Astrocyte of the spinal cord (primary cell): ENCODE measurements around the gene SEPTIN10.
"Not testable (repeated sequence)": the region's sequence is repeated elsewhere in the genome, so short reads cannot be mapped to it uniquely, and the experiment has no call there.

Source experiments
- DNase-seq: peaks from one replicate; pipeline ENCODE4 v3.0.0; 2011; ENCODE audit warnings: low read depth, low spot score
- H3K4me3 ChIP-seq: 2 replicates; pipeline ENCODE4 v1.5.1; 2011; ENCODE audit warnings: low read depth, mild to moderate bottlenecking, low read length, moderate library complexity
- in situ Hi-C: cut with HindIII; loops from 2 replicates; pipeline ENCODE4 v1.10.0; 2017; ENCODE audit warnings: low sequenced_read_pairs
- TF ChIP-seq, protein P1 (sequence below): IDR thresholded peaks from 2 replicates; pipeline ENCODE4 v1.5.1; 2012; ENCODE audit warnings: low read depth, mild to moderate bottlenecking, low read length, inconsistent platforms

Gene SEPTIN10

DNA sequence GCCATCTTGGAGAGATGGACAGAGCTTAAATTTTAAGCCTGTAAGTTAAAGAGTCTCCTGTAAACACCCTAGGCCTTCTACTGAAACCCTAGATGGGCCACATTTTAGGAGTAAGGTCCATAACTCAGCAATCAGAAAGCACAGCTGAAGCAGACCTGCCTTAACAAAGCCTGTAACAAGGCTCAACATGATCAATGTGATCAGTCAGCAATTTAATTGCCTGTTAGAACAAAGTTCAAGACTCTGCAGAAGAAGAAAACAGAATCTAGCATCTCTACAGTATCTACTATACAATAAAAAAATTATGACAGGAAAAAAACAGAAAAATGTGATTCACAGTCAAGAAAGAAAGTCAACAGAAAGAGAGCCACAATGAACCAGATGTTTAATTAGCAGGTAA, 27.1 kb downstream of the SEPTIN10 start:
- H3K4me3 ChIP-seq, result no peak overlapping the region
- DNase-seq, result no peak
- in situ Hi-C loops, result no loop called here
- TF ChIP-seq, protein P1, sequence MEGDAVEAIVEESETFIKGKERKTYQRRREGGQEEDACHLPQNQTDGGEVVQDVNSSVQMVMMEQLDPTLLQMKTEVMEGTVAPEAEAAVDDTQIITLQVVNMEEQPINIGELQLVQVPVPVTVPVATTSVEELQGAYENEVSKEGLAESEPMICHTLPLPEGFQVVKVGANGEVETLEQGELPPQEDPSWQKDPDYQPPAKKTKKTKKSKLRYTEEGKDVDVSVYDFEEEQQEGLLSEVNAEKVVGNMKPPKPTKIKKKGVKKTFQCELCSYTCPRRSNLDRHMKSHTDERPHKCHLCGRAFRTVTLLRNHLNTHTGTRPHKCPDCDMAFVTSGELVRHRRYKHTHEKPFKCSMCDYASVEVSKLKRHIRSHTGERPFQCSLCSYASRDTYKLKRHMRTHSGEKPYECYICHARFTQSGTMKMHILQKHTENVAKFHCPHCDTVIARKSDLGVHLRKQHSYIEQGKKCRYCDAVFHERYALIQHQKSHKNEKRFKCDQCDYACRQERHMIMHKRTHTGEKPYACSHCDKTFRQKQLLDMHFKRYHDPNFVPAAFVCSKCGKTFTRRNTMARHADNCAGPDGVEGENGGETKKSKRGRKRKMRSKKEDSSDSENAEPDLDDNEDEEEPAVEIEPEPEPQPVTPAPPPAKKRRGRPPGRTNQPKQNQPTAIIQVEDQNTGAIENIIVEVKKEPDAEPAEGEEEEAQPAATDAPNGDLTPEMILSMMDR, result no peak

DNA sequence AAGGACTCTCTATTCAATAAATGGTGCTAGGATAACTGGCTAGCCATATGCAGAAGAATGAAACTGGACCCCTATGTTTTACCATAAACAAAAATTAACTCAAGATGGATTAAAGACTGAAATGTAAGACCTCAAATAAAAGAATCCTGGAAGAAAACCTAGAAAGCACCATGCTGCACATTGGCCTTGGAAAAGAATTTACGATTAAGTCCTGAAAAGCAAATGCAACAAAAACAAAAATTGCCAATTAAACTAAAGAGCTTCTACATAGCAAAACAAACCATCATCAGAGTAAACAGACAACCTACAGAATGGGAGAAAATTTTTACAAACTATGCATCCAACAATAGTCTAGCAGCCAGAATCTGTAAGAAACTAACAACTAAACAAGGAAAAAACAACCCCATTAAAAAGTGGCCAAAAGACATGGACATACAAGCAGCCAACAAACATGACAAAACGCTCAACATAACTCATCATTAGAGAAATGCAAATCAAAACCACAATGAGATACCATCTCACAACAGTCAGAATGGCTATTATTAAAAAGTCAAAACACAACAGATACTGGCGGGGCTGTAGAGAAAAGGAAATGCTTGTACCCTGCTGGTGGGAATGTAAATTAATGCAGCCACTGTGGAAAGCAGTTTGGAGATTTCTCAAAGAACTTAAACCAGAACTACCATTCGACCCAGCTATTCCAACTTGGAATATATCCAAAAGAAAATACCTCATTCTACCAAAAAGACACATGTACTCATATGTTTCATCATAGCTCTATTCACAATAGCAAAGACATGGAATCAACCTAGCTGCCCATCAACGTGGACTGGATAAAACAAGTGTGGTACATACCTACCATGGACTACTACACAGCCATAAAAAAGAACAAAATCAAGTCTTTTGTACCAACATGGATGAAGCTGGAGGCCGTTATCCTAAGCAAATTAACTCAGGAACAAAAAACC, 30.6 kb downstream of the SEPTIN10 start:
- in situ Hi-C loops, result no loop called here
- no peak for DNase-seq
- TF ChIP-seq, protein P1, result no peak
- no peak overlapping the region for H3K4me3 ChIP-seq

DNA sequence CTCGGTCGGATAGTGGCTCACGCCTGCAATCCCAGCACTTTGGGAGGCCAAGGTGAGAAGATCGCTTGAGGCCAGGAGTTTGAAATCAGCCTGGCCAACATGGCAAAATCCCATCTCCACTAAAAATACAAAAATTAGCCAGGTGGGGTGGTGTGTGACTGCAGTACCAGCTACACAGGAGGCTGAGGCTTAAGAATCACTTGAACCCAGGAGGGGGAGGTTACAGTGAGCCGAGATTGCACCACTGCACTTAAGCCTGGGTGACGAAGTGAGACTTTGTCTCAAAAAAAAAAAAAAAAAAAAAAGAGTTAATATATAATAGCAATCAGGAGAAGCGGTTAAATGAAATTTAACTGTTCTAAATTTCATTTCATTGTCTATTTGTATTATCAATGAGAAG, 36.1 kb downstream of the SEPTIN10 start:
- in situ Hi-C loops, H3K4me3 ChIP-seq, DNase-seq: not testable (repeated sequence)

DNA sequence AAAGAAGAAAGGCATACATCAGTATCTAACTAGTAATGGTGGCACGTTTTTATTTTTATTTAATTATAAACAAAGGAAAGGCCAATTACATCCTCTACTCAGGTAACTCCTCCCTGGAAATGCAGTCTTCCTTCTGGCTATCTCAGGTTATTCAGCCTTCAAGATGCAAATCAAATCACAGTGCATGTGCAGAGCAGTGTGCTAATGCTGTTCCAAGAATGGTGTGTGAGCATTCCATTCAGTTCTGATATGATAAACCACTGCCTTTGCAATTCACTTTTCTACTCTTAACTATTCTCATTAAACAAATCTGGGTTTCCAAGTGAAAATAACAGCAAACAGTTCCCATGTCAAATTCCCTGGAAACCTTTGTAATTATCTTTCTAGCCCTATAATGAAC, 38.4 kb downstream of the SEPTIN10 start:
- TF ChIP-seq, protein P1, result no peak
- in situ Hi-C loops, result no loop called here
- DNase-seq, result no peak
- no peak overlapping the region for H3K4me3 ChIP-seq

DNA sequence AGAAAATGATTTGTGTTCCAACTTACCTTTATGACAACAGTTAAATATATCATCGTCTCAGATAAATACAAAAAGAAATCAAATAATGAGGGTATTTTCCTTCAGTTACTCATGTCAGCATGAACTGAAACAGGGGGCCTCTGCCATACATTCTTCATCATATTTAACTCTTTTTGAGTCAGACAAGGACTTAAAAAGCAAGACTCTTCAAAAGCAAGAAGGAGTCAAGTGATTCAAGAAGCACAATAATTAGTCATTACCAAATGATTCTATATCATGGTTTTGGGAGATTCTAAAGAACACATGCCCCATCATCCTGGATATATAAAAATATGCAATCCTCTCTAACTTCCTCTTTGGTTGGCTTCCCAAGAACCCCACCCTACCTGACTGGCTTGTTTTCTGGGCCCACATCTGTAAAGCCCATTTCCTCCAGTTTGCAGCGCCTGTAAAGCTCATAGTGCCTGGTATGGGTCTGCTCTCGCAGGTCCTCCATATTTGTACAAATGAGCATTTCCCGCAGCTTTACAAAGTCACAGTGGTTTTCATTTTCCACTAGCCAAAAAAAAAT, 49.7 kb downstream of the SEPTIN10 start:
- no peak overlapping the region for H3K4me3 ChIP-seq
- TF ChIP-seq, protein P1, result no peak
- in situ Hi-C loops, result no loop called here
- no peak for DNase-seq

DNA sequence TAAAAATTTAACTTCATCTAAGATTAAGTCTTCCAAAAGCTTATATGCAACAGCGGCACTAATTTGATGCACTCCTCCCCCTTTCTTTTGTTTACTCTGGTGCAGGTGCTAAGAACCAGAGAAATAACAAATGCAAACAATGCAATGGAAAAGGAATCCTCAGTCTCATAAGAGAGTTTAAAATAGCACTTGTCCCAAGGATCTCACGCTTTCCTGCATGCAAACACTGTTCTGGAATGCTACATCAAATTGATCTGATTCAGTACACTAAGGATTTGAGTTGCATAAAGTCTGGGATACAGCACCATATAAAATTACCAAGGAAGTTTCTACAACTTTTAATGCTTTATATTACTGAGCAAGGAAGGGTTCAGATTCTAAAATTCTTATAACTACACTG, 50.5 kb downstream of the SEPTIN10 start:
- no peak overlapping the region for H3K4me3 ChIP-seq
- in situ Hi-C loops, result no loop called here
- TF ChIP-seq, protein P1, result no peak
- no peak for DNase-seq

DNA sequence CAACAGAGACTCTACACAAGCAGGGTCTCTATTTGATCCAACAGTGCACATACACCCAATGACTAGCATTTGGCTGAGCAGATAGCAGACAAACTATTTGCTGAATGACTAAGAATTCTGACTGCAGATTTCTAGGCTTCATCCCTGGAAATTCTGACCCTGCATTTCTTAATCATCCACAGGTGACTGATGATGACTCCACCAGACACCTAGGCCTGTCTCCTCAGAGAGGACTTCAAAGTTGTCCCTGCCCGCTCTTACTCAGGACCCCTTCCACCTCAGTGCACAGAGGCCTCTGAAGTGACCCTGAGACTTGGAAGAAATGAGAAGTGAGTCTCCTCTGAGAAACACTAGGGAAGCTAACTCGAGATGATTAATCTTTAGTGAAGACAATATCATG, 51.3 kb downstream of the SEPTIN10 start:
- TF ChIP-seq, protein P1, result no peak
- no peak overlapping the region for H3K4me3 ChIP-seq
- in situ Hi-C loops, result no loop called here
- DNase-seq, result no peak
